HK-2 (cell line): ENCODE measurements around the gene ITPR2.
"Not testable (repeated sequence)": the region's sequence is repeated elsewhere in the genome, so short reads cannot be mapped to it uniquely, and the experiment has no call there.

ENCODE experiments used
- DNase-seq: peaks from one replicate; pipeline ENCODE4 v3.0.0-alpha.2; 2018; ENCODE audit not compliant: unreplicated experiment

ITPR2 gene

GRCh38 chr12:26848156-26848825 is 15.3 kb upstream of the ITPR2 start:
- no peak for DNase-seq

- DNase-seq = no peak
Observed at GRCh38 chr12:26847431-26847830, 14.4 kb upstream of the ITPR2 start.

- no peak for DNase-seq
Observed at GRCh38 chr12:26846416-26846815, 13.4 kb upstream of the ITPR2 start.

- no peak for DNase-seq
Observed at GRCh38 chr12:26845984-26846383, 13.0 kb upstream of the ITPR2 start.

- peak; percentile 56 for DNase-seq
Observed at GRCh38 chr12:26845057-26845666, 12.2 kb upstream of the ITPR2 start.

- DNase-seq = no peak
Observed at GRCh38 chr12:26843311-26843710, 10.3 kb upstream of the ITPR2 start.

GRCh38 chr12:26841085-26841484 is 8.1 kb upstream of the ITPR2 start:
- DNase-seq = no peak

- DNase-seq = no peak
Observed at GRCh38 chr12:26839512-26839911, 6.5 kb upstream of the ITPR2 start.

- DNase-seq = no peak
Observed at GRCh38 chr12:26838888-26839416, 6.0 kb upstream of the ITPR2 start.

GRCh38 chr12:26836201-26836600 is 3.2 kb upstream of the ITPR2 start:
- no peak for DNase-seq

- not testable (repeated sequence) for DNase-seq
Observed at GRCh38 chr12:26834503-26835060, 1.6 kb upstream of the ITPR2 start.

- peak; percentile 48 for DNase-seq
Observed at GRCh38 chr12:26833743-26834490, 923 bp upstream of the ITPR2 start.

- DNase-seq = peak; percentile 76
Observed at GRCh38 chr12:26831951-26832821, 808 bp downstream of the ITPR2 start.

- no peak for DNase-seq
Observed at GRCh38 chr12:26830783-26831551, 2.0 kb downstream of the ITPR2 start.

GRCh38 chr12:26830363-26830762 is 2.6 kb downstream of the ITPR2 start:
- no peak for DNase-seq

- DNase-seq = no peak
Observed at GRCh38 chr12:26828280-26829073, 4.5 kb downstream of the ITPR2 start.

- no peak for DNase-seq
Observed at GRCh38 chr12:26826437-26826836, 6.6 kb downstream of the ITPR2 start.

- DNase-seq = no peak
Observed at GRCh38 chr12:26825459-26826016, 7.5 kb downstream of the ITPR2 start.

GRCh38 chr12:26823390-26823789 is 9.6 kb downstream of the ITPR2 start:
- no peak for DNase-seq

- no peak for DNase-seq
Observed at GRCh38 chr12:26822026-26822425, 11.0 kb downstream of the ITPR2 start.
